ENCODE data around the gene C4orf46.
A peak's percentile ranks its signal among the peaks of the same experiment; 100 is the strongest.

Gene C4orf46

GRCh38 chr4:158681629-158682028 lies 9.9 kb upstream of the C4orf46 start:
- H3K36me3 ChIP-seq (ENCODE audit: control insufficient read depth in 1 of 2, insufficient read depth in 2 of 2, low read depth in 1 of 2, low read length in 2 of 2), result peaks cover 0 to 30% of the 10 kb centered on the region in 2 experiments
- H2BK12ac ChIP-seq (ENCODE audit: low read length in 2 of 2), result no peak overlapping the region
- WGBS, result no CpG with 5 or more reads among the region's 1 CpG

GRCh38 chr4:158678767-158679166 lies 7.1 kb upstream of the C4orf46 start:
- Histone ChIP-seq H2BK12ac (ENCODE audit: low read length in 2 of 2) (no peak overlapping the region), H3K27ac (ENCODE audit: low read length, poor library complexity, severe bottlenecking) (no peak overlapping the region), H2AFZ (ENCODE audit: low read depth, low read length) (no peak overlapping the region), H3K4me1 (ENCODE audit: control insufficient read depth, insufficient read depth, low read depth, low read length) (no peaks in the 10 kb centered on the region), H4K8ac (ENCODE audit: low read length) (no peak overlapping the region), H2BK15ac (ENCODE audit: low read depth, poor library complexity, severe bottlenecking) (no peak overlapping the region), H2BK5ac (ENCODE audit: low read depth, low read length, poor library complexity, severe bottlenecking) (no peak overlapping the region), H3K4me2 (ENCODE audit: low read length, poor library complexity, severe bottlenecking) (no peak overlapping the region), H3K9me3 (ENCODE audit: control insufficient read depth, low read length) (no peaks in the 10 kb centered on the region), H3K27me3 (ENCODE audit: control insufficient read depth in 1 of 2, insufficient read depth in 1 of 2, low read length in 2 of 2) (no peaks in the 10 kb centered on the region), H3K18ac (ENCODE audit: low read depth in 1 of 2, low read length in 2 of 2) (no peak overlapping the region), H3K4ac (ENCODE audit: low read depth in 1 of 2, low read length in 2 of 2) (no peak overlapping the region), H3K79me1 (replicated peaks; ENCODE audit: low read length, poor library complexity, severe bottlenecking) (peaks cover 18% of the 10 kb centered on the region), H3K9ac (ENCODE audit: low read length) (no peak overlapping the region), H3K23ac (ENCODE audit: low read length in 2 of 2) (no peak overlapping the region), H4K91ac (ENCODE audit: low read length) (no peak overlapping the region), H2BK120ac (ENCODE audit: low read depth, low read length) (no peak overlapping the region), H3K4me3 (ENCODE audit: insufficient read depth in 1 of 2, low read depth in 1 of 2, low read length in 2 of 2) (no peak overlapping the region), H3K14ac (ENCODE audit: low read length in 2 of 2) (no peak overlapping the region), H3K36me3 (ENCODE audit: control insufficient read depth in 1 of 2, insufficient read depth in 2 of 2, low read depth in 1 of 2, low read length in 2 of 2) (peaks cover 0 to 5% of the 10 kb centered on the region in 2 experiments), H2AK5ac (ENCODE audit: low read length, severe bottlenecking) (no peak overlapping the region)
- DNase-seq, result no peak
- 100% methylated on average over 1 of the region's 2 CpGs for WGBS

More at GRCh38 chr4:158681629-158682028, 9.9 kb upstream of the C4orf46 start:
- Histone ChIP-seq H3K27me3 (ENCODE audit: control insufficient read depth in 1 of 2, insufficient read depth in 1 of 2, low read length in 2 of 2) (no peaks in the 10 kb centered on the region), H3K79me1 (replicated peaks; ENCODE audit: low read length, poor library complexity, severe bottlenecking) (peaks cover 10% of the 10 kb centered on the region), H3K4me3 (ENCODE audit: insufficient read depth in 1 of 2, low read depth in 1 of 2, low read length in 2 of 2) (no peak overlapping the region), H3K4me1 (ENCODE audit: control insufficient read depth, insufficient read depth, low read depth, low read length) (no peaks in the 10 kb centered on the region), H2BK120ac (ENCODE audit: low read depth, low read length) (no peak overlapping the region), H3K14ac (ENCODE audit: low read length in 2 of 2) (no peak overlapping the region), H2BK5ac (ENCODE audit: low read depth, low read length, poor library complexity, severe bottlenecking) (no peak overlapping the region), H3K9me3 (ENCODE audit: control insufficient read depth, low read length) (no peaks in the 10 kb centered on the region), H2BK15ac (ENCODE audit: low read depth, poor library complexity, severe bottlenecking) (no peak overlapping the region), H2AFZ (ENCODE audit: low read depth, low read length) (no peak overlapping the region), H3K4ac (ENCODE audit: low read depth in 1 of 2, low read length in 2 of 2) (no peak overlapping the region), H4K91ac (ENCODE audit: low read length) (no peak overlapping the region), H3K9ac (ENCODE audit: low read length) (peak overlapping the region; percentile 1), H2AK5ac (ENCODE audit: low read length, severe bottlenecking) (no peak overlapping the region), H3K27ac (ENCODE audit: low read length, poor library complexity, severe bottlenecking) (no peak overlapping the region), H3K18ac (ENCODE audit: low read depth in 1 of 2, low read length in 2 of 2) (no peak overlapping the region), H3K4me2 (ENCODE audit: low read length, poor library complexity, severe bottlenecking) (no peak overlapping the region), H4K8ac (ENCODE audit: low read length) (no peak overlapping the region), H3K23ac (ENCODE audit: low read length in 2 of 2) (no peak overlapping the region)
- no peak for DNase-seq

DNA sequence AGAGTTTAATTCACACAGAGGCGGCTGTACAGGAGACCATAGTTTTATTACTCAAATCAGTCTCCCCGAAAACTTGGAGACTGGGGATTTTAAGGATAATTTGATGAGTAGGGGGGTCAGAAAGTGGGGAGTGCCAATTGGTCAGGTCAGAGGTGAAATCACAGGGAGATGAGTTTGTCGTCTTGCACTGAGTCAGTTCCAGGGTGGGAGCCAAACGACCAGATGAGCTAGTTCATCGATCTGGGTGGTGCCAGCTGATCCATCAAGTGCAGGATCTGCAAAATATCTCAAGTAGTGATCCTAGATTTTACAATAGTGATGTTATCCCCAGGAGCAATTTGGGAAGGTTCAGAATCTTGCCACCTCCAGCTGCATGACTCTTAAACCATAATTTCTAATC lies 4.4 kb upstream of the C4orf46 start:
- Histone ChIP-seq H3K27me3 (ENCODE audit: control insufficient read depth in 1 of 2, insufficient read depth in 1 of 2, low read length in 2 of 2) (no peaks in the 10 kb centered on the region), H4K91ac (ENCODE audit: low read length) (no peak overlapping the region)

GRCh38 chr4:158673633-158674032 lies 1.9 kb upstream of the C4orf46 start:
- Histone ChIP-seq H2BK12ac (ENCODE audit: low read length in 2 of 2) (no peak overlapping the region), H4K8ac (ENCODE audit: low read length) (no peak overlapping the region), H3K27ac (ENCODE audit: low read length, poor library complexity, severe bottlenecking) (no peak overlapping the region), H3K4ac (ENCODE audit: low read depth in 1 of 2, low read length in 2 of 2) (no peak overlapping the region), H2AFZ (ENCODE audit: low read depth, low read length) (no peak overlapping the region), H3K18ac (ENCODE audit: low read depth in 1 of 2, low read length in 2 of 2) (no peak overlapping the region), H3K14ac (ENCODE audit: low read length in 2 of 2) (no peak overlapping the region), H3K9ac (ENCODE audit: low read length) (no peak overlapping the region), H3K23ac (ENCODE audit: low read length in 2 of 2) (no peak overlapping the region), H2BK120ac (ENCODE audit: low read depth, low read length) (no peak overlapping the region), H3K79me1 (replicated peaks; ENCODE audit: low read length, poor library complexity, severe bottlenecking) (peaks cover 21% of the 10 kb centered on the region), H3K4me3 (ENCODE audit: insufficient read depth in 1 of 2, low read depth in 1 of 2, low read length in 2 of 2) (peak overlapping the region in 1 of 2 experiments; percentile 11), H3K36me3 (ENCODE audit: control insufficient read depth in 1 of 2, insufficient read depth in 2 of 2, low read depth in 1 of 2, low read length in 2 of 2) (no peaks in the 10 kb centered on the region), H2BK5ac (ENCODE audit: low read depth, low read length, poor library complexity, severe bottlenecking) (no peak overlapping the region), H3K27me3 (ENCODE audit: control insufficient read depth in 1 of 2, insufficient read depth in 1 of 2, low read length in 2 of 2) (no peaks in the 10 kb centered on the region), H3K4me2 (ENCODE audit: low read length, poor library complexity, severe bottlenecking) (no peak overlapping the region), H2AK5ac (ENCODE audit: low read length, severe bottlenecking) (no peak overlapping the region), H3K4me1 (ENCODE audit: control insufficient read depth, insufficient read depth, low read depth, low read length) (peaks cover 2% of the 10 kb centered on the region), H2BK15ac (ENCODE audit: low read depth, poor library complexity, severe bottlenecking) (no peak overlapping the region), H3K9me3 (ENCODE audit: control insufficient read depth, low read length) (no peaks in the 10 kb centered on the region), H4K91ac (ENCODE audit: low read length) (no peak overlapping the region)
- WGBS, result 74% methylated on average over 2 of the region's 3 CpGs
- DNase-seq, result no peak

More for the DNA sequence above, 4.4 kb upstream of the C4orf46 start:
- Histone ChIP-seq H3K79me1 (replicated peaks; ENCODE audit: low read length, poor library complexity, severe bottlenecking) (peaks cover 24% of the 10 kb centered on the region), H2BK12ac (ENCODE audit: low read length in 2 of 2) (no peak overlapping the region), H2BK5ac (ENCODE audit: low read depth, low read length, poor library complexity, severe bottlenecking) (no peak overlapping the region), H3K36me3 (ENCODE audit: control insufficient read depth in 1 of 2, insufficient read depth in 2 of 2, low read depth in 1 of 2, low read length in 2 of 2) (peaks cover 0 to 2% of the 10 kb centered on the region in 2 experiments), H3K4me2 (ENCODE audit: low read length, poor library complexity, severe bottlenecking) (no peak overlapping the region), H2BK120ac (ENCODE audit: low read depth, low read length) (no peak overlapping the region), H3K18ac (ENCODE audit: low read depth in 1 of 2, low read length in 2 of 2) (no peak overlapping the region), H2AK5ac (ENCODE audit: low read length, severe bottlenecking) (no peak overlapping the region), H3K4ac (ENCODE audit: low read depth in 1 of 2, low read length in 2 of 2) (no peak overlapping the region), H3K9ac (ENCODE audit: low read length) (no peak overlapping the region), H2BK15ac (ENCODE audit: low read depth, poor library complexity, severe bottlenecking) (no peak overlapping the region), H3K23ac (ENCODE audit: low read length in 2 of 2) (no peak overlapping the region), H3K4me3 (ENCODE audit: insufficient read depth in 1 of 2, low read depth in 1 of 2, low read length in 2 of 2) (no peak overlapping the region), H3K27ac (ENCODE audit: low read length, poor library complexity, severe bottlenecking) (no peak overlapping the region), H2AFZ (ENCODE audit: low read depth, low read length) (no peak overlapping the region), H3K14ac (ENCODE audit: low read length in 2 of 2) (no peak overlapping the region), H3K9me3 (ENCODE audit: control insufficient read depth, low read length) (no peaks in the 10 kb centered on the region), H4K8ac (ENCODE audit: low read length) (no peak overlapping the region), H3K4me1 (ENCODE audit: control insufficient read depth, insufficient read depth, low read depth, low read length) (no peaks in the 10 kb centered on the region)
- no peak for DNase-seq
- 89% methylated on average over 5 of the region's 5 CpGs for WGBS

Measured in mesenchymal stem cell (in vitro differentiated cells and primary cell).